Bronchial epithelial cell (primary cell): Measurements from ENCODE around the gene CA10. TPM values are rescaled to one million over a fixed set of nuclear protein-coding genes. Genes with fewer than 3 reads are reported as not detected.

Experiments
- DNase-seq: peaks from one replicate; pipeline ENCODE4 v3.0.0-alpha.2; 2010; ENCODE audit warnings: low read depth
- FAIRE-seq: peaks from 2 replicates; lab custom pipeline; 2011; peaks lifted over from hg19 to GRCh38; lab: Jason Lieb, UNC
- H3K27me3 ChIP-seq: 2 replicates; pipeline ENCODE4 v1.5.1; 2011; ENCODE audit warnings: low read length; ENCODE audit not compliant: control insufficient read depth, insufficient read depth
- H3K36me3 ChIP-seq: 2 replicates; pipeline ENCODE4 v1.5.1; 2011; ENCODE audit warnings: low read length; ENCODE audit not compliant: control insufficient read depth, insufficient read depth
- H3K4me3 ChIP-seq: 2 replicates; pipeline ENCODE4 v1.5.1; 2011; ENCODE audit warnings: mild to moderate bottlenecking, low read depth, low read length, control low read depth
- CTCF ChIP-seq: IDR thresholded peaks from 2 replicates; pipeline ENCODE4 v1.5.1; 2011; ENCODE audit warnings: mild to moderate bottlenecking, moderate library complexity, low read length, control low read depth, inconsistent platforms; ENCODE audit not compliant: insufficient read depth, severe bottlenecking
- total RNA-seq: library from RNA; depleted of rRNA; stranded (reverse); fragments of >200 nt; gene quantifications from 2 replicates; pipeline ENCODE4 v1.2.1, GENCODE V29; 2014

Gene CA10
- total RNA-seq, 1 donor from 2014 or later, result not detected

GRCh38 chr17:51909971-51910370, 248.5 kb downstream of the CA10 start:
- DNase-seq (no peak), FAIRE-seq (no peak)
- Histone ChIP-seq H3K36me3 (no peaks in the 10 kb centered on the region), H3K27me3 (no peaks in the 10 kb centered on the region), H3K4me3 (no peak overlapping the region)
- TF ChIP-seq CTCF, result no peak

GRCh38 chr17:51908841-51909537, 249.5 kb downstream of the CA10 start:
- H3K36me3 ChIP-seq, result no peaks in the 10 kb centered on the region
- TF ChIP-seq CTCF, result no peak
- no peak for DNase-seq
- H3K4me3 ChIP-seq, result no peak overlapping the region
- no peaks in the 10 kb centered on the region for H3K27me3 ChIP-seq
- FAIRE-seq, result no peak

- Histone ChIP-seq H3K36me3 (no peaks in the 10 kb centered on the region), H3K27me3 (no peaks in the 10 kb centered on the region), H3K4me3 (no peak overlapping the region)
- no peak for TF ChIP-seq CTCF
- DNase-seq, result no peak
- FAIRE-seq, result no peak
Measured at GRCh38 chr17:51907041-51907440, 251.5 kb downstream of the CA10 start.

GRCh38 chr17:51904379-51904778, 254.1 kb downstream of the CA10 start:
- DNase-seq (no peak), FAIRE-seq (no peak)

GRCh38 chr17:51901242-51901641, 257.3 kb downstream of the CA10 start:
- H3K4me3 ChIP-seq, result no peak overlapping the region
- no peak for DNase-seq
- H3K27me3 ChIP-seq, result no peaks in the 10 kb centered on the region
- H3K36me3 ChIP-seq, result no peaks in the 10 kb centered on the region
- TF ChIP-seq CTCF, result no peak
- no peak for FAIRE-seq

More at GRCh38 chr17:51904379-51904778, 254.1 kb downstream of the CA10 start:
- no peak for TF ChIP-seq CTCF
- H3K36me3 ChIP-seq, result no peaks in the 10 kb centered on the region
- H3K27me3 ChIP-seq, result no peaks in the 10 kb centered on the region
- no peak overlapping the region for H3K4me3 ChIP-seq

GRCh38 chr17:51891936-51892335, 266.6 kb downstream of the CA10 start:
- Histone ChIP-seq H3K4me3 (no peak overlapping the region), H3K27me3 (no peaks in the 10 kb centered on the region), H3K36me3 (no peaks in the 10 kb centered on the region)
- no peak for TF ChIP-seq CTCF
- DNase-seq (no peak), FAIRE-seq (no peak)
